Measurements from ENCODE around the gene VRK3.
"Not testable (repeated sequence)": the region's sequence is repeated elsewhere in the genome, so short reads cannot be mapped to it uniquely, and the experiment has no call there.

VRK3 gene, protein sequence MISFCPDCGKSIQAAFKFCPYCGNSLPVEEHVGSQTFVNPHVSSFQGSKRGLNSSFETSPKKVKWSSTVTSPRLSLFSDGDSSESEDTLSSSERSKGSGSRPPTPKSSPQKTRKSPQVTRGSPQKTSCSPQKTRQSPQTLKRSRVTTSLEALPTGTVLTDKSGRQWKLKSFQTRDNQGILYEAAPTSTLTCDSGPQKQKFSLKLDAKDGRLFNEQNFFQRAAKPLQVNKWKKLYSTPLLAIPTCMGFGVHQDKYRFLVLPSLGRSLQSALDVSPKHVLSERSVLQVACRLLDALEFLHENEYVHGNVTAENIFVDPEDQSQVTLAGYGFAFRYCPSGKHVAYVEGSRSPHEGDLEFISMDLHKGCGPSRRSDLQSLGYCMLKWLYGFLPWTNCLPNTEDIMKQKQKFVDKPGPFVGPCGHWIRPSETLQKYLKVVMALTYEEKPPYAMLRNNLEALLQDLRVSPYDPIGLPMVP

DNA sequence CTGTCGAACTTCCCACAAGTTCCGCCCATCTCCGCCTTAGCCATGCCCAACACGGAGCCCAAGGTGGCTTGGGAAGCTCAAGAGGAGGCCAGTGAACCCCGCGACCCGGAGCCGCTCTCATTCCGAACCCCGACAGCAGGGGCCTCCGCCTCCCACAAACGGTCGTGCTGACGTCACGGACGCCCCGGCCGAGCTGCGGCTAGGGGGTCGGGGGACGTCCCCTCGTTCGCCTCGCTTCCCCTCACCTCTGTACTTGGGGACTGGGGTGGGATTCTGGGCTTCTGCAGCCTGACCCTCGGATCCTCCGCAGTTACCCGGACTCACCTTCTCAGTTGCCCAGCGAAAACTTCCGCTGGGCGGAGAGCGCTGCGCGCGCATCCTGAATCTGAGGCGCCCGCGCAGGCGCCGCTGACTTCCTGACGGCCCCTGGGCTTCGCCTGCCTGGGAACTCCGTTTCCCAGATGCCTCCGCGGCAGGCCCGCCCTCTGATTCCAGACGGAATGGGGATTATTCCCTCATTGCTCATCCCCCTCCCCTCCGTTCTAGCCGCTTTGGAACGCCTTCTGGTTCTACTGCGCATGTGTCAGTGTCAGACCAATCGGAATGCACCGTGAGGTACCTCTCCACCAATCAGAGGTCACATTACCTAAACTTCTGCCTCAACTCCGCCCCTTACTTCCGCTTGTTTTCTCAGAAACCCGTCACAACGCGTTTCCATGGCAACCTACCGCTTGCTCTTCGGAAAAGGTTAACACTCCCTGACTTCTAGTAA lies at the start of gene VRK3:
Gene VRK3, minus strand, starts transcription at position 351 of the 772 bp plus-strand sequence. CDS start 9,210 bp downstream, outside the sequence.
- DNase-seq = peak; percentile 97 to 98

DNA sequence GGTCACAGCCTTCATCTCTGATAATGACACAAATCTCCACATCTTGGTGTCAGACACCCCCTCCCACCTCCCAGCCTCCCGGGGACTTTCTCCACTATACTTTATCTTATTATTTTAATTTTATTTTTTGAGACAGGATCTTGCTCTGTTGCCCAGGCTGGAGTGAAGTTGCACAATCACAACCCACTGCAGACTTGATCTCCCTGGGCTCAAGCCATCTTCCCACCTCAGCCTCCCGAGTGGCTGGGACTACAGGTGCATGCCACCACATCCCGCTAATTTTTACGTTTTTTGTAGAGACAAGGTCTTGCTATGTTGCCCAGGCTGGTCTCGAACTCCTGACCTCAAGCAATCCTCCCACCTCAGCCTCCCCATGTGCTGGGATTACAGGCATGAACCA lies 43.2 kb upstream of the VRK3 start:
- not testable (repeated sequence) for DNase-seq

DNA sequence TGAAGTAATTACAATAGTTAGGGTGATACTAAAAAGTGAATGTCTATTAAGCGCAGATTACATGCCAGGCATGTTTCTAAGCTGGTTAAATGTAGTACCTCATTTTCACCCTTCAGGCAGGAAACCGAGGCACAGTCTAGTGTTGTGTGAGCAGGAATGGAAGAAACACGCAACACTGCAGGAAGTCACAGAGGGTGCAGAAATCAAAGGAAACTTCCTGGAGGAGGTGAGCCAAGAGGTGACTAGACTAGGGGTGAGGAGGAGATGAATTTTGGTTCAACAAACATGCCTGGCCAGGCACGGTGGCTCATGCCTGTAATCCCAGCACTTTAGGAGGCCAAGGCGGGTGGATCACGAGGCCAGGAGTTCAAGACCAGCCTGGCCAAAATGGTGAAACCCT lies 42.4 kb upstream of the VRK3 start:
- DNase-seq = no peak

DNA sequence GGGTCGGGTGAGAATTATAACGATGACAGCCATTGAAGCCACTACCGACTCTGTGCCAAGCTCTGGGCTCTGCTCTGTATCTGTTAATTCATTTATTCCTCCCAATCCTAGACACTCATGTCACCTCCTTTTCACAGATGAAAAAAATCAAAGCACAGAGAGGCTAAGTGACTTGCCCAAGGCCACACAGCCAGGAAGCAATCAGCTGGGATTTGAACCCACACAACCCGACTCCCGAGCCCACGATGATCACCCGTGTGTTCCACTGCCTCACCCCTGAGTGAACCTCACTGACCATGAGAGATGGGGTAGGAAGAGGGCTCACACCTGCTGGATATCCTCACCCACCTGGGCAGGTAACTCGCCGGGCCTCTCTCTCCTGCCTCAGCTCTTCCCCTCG lies 40.8 kb upstream of the VRK3 start:
- DNase-seq = no peak

DNA sequence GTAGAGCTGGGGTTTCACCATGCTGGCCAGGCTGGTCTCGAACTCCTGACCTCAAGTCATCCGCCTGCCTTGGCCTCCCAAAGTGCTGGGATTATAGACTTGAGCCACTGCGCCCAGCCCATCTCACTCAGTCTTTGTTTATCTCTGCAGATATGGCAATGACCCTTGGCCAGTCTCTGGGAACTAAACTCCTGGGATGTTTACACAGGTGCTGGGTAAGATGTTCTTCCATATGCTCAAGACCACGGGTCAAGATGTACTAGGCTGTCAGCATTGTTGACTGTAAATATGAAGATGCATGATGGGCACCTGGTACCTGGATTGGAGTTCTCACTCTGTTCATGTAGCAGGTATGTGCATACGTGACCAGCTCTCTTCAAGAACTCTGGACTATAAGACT lies 36.5 kb upstream of the VRK3 start:
- no peak for DNase-seq

DNA sequence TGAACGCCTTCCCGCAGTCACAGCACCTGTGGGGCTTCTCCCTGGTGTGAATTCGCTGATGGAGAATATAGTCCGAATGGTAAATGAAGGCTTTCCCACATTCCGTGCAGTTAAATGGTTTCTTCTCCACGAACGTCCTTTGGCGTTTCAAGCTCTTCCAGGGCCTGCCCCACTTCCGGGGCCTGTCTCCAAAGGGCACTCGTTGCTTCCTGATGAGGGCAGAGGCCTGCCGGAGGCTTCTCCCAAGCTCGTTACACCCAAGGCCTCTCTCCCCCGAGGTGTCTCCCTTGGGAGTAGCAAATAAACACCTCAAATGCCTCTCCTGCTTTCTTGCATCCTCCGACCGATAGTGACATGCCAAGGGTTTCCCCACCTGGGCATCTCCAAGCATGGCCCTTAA lies 34.9 kb upstream of the VRK3 start:
- no peak for DNase-seq

DNA sequence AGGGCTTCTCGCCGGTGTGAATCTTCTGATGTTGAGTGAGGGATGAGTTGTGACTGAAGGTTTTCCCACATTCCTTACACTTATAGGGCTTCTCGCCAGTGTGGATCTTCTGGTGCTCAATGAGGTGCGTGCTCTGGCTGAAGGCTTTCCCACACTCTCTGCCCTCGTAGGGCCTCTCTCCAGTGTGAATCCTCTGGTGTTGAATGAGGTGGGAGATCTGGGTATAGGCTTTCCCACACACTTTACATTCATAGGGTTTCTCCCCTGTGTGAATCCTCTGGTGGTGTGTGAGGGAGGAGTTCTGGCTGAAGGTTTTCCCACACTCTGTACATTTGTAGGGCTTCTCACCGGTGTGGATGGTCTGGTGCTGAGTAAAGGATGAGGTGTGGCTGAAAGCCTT lies 33.9 kb upstream of the VRK3 start:
- no peak for DNase-seq

DNA sequence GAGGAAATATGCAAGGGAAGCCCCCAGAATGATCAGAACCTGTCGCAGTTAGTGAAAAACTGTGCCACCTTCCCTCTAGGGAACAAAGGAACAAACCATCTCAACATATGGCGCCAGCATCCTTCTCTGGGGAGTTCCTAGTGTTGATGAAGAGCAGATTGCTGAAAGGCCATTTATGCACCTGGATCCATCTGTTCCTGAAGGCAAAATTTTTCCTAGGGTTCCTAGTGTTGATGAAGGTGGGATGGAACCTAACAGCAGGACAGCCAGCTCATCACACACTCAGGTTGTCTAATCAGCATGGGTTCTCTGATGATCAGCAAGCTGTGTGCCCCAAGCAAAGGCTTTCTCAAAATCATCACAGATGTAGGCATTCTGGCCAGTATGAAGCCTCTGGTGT lies 33.3 kb upstream of the VRK3 start:
- DNase-seq = no peak

DNA sequence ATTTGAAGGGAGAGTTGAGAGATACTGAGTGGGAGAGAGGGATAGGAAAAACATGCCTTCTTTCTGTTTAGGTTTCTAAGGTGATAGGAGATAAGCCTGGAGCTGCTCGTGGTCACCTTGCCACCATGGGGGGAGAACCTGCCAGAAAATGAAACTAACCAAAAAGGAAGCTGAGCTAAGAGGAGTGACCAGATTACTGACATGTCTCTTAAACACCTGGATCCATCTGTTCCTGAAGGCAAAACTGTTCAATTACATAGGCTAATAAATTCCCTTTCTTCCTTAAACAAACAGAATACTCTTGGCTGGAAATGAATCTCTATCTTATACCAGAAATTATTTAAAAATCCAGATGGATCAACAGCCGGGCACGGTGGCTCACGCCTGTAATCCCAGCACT lies 27.9 kb upstream of the VRK3 start:
- DNase-seq = no peak

DNA sequence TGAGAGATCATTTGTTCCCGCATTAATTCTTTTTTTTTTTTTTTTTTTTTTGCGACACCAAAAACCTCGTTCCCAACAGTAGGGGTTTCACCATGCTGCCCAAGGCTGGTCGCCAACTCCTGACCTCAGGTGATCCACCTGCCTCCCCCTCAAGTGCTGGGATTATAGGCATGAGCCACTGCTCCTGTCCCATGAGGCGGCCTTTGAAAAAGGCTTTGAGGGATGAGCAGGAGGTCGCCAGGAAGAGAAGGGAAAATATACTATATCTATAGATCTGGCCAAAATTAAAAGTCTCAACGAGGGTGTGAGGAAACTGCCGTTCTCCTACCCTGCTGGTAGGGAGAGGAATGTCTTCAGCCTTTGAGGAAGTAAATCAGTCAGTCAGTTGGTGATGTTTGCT lies 26.8 kb upstream of the VRK3 start:
- DNase-seq = no peak

DNA sequence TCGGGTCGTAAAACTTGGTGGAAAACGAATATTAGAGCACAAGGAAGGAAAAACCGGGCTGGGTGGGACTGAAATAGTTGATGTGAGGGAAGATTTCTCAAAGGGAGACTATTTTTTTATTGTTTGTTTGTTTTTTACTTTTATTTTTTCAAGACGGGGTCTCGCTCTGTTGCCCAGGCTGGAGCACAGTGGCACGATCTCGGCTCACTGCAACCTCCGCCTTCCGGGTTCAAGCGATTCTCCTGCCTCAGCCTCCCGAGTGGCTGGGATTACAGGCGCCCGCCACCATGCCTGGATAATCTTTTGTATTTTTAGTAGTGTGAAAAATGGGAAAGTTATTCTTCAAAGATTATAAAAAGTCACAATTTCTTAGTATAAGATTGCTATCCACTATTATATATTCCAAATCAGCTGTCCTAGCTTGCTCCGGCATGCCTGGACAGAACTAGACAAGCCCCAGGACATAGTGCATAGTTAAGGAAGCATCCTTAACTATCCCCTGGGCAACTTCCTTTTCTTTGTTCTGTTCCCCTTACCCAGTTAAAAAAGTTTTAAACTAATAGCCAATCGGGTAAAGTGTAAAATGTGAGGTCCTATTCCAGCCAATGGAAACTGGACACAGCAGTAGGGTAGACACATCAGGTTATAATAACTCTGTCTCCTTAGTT lies 26.2 kb upstream of the VRK3 start:
- DNase-seq = not testable (repeated sequence)

DNA sequence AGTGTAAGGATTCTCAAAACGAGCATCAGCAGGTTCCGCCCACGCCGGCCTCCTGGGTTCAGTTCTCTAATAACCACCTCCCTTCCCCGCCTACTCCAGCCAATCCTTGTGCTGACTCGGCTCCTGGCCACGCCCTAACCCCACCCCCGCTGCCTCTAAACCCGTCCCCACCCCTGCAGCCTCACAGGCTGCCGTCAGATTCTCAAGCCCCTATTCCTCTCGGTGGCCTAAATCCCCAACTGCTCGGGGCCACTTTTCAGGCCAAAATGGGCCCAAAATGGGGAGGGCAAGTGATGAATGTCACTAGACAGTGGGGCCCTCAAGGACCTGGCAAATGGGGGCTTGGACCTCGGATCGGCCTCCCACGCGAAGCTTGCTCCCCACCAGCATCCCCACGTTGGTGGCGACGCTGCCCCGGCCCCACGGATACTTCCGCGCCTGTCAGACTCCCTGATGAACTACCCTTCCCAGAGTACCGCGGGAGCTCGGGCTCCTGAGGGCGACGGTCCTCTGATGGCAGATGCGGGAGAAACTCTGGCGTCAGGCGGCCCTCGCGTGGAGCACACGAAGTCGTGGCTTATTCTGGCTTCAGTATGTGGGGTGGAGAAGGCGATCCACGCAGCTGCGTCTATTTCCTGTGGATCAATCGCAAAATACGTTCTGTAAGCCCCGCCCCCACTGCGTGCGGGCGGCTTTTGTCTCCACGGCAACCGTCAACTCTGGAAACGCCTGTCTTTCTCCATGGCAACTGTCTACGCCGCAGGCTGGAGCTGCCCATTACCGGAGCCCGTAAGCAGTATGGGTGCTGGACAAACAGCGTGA lies 25.4 kb upstream of the VRK3 start:
- peak; percentile 82 to 84 for DNase-seq

DNA sequence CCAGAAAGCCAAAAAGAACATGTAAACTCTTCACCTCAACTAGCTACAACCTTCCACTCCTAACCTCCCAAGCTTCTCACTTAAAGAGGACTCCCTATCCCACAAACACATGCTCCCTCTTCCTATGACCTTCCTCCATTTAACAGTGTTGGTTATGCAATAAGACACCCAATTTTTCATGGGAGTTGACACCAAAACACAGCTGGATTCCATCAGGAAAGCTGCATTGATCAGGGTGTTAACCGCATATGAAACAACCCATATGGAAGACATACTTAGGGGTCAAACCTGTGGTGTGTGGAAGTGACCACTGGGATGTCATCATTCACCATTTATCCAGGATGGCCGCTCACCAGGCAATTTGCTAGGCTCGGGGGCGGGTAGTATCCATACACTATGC lies 22.5 kb upstream of the VRK3 start:
- no peak for DNase-seq

DNA sequence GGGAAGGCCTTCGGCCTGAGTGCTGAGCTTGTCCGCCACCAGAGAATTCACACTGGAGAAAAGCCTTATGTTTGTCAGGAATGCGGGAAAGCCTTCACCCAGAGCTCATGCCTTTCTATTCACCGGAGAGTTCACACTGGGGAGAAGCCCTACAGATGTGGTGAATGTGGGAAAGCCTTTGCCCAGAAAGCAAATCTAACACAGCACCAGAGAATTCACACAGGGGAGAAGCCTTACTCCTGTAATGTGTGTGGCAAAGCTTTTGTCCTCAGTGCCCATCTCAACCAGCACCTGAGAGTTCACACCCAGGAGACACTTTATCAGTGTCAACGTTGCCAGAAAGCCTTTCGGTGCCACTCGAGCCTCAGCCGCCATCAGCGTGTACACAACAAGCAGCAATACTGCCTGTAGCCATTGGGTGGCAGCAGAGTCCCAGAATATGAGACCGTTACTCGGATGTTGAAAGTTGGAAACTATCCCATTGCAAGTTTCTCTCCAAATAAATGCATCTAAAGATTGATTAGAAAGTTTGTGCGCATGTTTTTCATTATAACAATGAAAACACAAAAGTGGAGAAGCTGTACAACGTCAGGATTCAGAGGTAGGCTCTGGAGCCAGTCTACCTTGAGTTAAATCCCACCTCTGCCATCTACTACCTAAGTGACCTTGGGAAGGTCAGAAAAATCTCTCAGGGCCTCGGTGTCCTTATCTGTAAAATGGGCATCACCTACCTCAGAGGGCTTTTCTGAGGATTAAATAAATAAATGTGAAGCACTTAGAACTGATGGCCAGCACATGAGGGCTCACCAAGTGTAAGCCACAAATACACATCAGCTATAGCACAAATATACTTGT lies 21.7 kb upstream of the VRK3 start:
- DNase-seq = peak; percentile 68 to 74

DNA sequence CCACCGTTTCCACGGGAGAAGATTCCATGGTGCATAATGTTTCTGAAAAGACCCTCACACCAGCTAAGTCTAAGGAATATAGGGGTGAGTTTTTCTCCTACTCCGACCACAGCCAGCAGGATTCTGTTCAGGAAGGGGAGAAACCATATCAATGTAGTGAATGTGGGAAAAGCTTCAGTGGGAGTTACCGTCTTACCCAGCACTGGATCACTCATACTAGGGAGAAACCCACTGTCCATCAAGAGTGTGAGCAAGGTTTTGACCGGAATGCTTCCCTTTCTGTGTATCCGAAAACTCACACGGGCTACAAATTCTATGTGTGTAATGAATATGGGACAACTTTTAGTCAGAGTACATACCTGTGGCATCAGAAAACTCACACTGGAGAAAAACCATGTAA lies 19.8 kb upstream of the VRK3 start:
- DNase-seq = no peak

DNA sequence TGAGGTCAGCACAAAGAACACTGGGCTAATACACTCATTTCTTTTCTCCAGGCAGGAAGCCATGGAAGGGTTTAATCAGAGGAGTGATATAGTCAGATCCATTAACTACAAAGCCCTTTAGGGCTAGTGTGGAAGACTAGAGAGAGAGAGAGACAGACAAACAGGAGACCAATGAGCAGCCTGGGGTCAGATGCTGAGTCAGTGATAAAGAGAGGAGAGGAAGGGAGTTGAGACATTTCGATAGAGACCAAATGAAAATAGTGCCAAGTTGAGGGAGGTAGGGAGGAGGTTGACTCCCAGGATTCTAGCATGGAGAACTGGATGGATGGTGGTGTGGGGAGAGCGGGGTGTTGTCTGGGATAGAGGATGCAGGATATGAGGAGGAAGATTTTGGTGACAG lies 18.8 kb upstream of the VRK3 start:
- DNase-seq = no peak

DNA sequence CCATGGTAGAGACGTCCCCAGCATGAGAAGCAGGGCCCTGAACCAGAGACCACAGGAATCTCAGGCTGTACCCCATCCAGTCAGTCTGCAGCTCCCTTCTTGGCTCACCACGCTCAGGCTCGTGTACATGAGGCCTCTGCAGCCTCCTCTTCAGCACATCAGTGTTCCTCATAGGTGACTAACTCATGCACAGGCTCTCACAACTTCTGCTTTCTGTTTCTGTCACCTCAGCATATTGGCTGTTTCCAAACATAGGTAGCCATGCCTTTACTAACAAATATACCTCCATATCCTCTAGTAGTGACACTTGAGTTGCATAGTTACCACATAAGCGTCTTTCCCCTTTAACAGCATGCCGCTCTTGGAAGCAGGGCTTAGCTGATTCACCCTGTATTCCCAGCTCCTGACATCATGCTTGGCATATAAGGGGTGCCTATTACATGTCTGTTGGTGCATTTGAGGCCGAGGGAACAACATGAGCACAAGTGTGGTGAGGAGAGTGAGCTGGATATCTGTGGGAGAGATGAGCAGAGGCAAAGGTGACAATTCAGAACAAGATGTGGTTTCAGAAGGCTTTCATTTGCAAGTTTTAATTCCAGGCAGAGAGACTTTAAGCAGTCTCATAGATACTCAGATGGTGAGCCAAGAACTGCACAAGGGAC lies 17.3 kb upstream of the VRK3 start:
- no peak for DNase-seq

DNA sequence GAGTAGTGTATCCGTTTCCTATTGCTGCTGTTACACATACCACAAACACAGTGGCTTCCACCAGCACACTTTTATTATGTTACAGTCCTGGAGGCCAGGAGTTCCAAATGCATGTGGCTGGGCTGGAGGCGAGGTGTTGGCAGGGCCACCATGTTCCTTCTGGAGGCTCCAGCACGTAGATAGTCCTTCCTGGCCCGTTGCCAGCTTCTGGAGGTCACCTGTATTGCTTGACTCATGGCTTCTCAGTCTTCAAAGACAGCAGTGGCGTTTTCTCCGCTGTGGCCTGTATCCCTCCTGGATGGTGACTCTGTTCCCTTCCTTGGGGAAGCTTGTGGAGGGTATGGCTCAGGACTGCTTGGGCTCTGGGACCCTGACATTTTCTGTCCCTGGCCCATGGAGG lies 15.8 kb upstream of the VRK3 start:
- no peak for DNase-seq

DNA sequence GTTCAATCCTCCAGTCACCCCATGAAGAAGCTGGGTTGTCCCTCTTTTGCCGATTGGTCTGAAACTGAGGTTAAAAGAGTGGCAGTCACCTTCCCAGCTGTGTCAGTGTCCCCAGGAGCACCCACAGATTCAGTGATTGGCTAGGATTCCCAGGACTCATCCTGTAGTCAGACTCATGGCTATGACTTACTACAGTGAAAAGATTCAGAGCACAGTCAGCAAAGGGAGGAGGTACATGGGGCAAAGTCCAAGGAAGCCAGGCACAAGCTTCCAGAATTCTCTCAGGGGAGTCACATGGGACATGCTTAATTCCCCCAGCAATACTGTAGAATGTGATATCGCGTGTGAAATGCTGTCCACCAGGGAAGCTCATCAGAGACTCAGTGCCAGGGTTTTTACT lies 14.8 kb upstream of the VRK3 start:
- no peak for DNase-seq

DNA sequence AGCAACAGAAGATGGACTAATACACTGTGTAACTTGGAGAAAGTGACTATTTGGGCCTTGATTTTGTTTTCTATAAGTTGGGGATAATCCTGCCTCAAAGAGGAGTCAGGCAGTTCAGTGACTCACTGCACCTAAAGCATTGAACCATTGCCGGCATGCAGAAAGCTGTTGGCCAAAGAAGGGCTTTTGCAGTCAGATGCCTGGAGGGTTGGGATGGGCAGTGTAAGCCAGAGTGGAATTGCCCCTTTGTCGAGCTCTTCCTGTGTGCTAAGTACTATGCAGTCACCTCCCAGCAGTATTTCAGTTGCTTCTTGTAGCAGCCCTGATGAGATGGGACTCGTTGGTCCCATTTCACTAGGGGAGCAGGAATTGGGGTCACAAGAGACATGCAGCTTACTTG lies 11.7 kb upstream of the VRK3 start:
- no peak for DNase-seq

DNA sequence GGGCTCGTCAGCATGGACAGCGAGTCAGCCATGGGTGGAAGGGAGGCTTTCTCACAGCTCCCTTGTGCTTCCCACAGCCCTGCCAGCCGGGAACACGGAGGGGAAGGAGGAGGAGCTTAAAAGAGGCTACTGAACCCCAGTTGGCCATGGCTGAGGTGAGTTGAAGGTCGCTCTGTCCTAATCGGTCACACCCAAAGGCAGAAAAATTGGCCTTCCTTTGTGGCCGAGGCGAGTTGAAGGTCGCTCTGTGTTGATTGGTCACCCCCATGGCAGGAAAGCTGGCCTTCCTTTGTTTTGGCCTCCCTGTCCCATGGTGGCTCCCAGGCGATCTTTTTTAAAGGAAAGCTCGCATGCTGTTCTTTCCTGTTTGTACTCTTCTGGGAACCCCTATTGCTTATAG lies 5.8 kb upstream of the VRK3 start:
- DNase-seq = no peak
